GM23338 (cell line): Measurements from ENCODE around the gene GFOD1. TPM values are rescaled to one million over a fixed set of nuclear protein-coding genes. Genes with fewer than 3 reads are reported as not detected.

Source experiments
- CTCF ChIP-seq, 2 experiments: fragments of 200-600 bp in 1 of 2; sonication (generic) in 1 of 2; conservative IDR thresholded peaks; 2 replicates each; pipeline versions ENCODE4 v1.5.1 to v1.6.1; 2016 to 2017; ENCODE audit warnings: antibody characterized with exemption in 2 of 2, low read depth in 2 of 2, mild to moderate bottlenecking in 2 of 2, moderate library complexity in 1 of 2
- EZH2 ChIP-seq: fragments of 200-600 bp; sonication (generic); IDR thresholded peaks from one replicate; pipeline ENCODE4 v1.8.0; 2017; ENCODE audit warnings: antibody characterized with exemption, mild to moderate bottlenecking, low read depth; ENCODE audit not compliant: unreplicated experiment
- EZH2phosphoT487 ChIP-seq: fragments of 200-600 bp; sonication (generic); IDR thresholded peaks from one replicate; pipeline ENCODE4 v1.8.1; 2018; ENCODE audit warnings: antibody characterized with exemption; ENCODE audit not compliant: unreplicated experiment
- JUNB ChIP-seq: IDR thresholded peaks from one replicate; pipeline ENCODE4 v1.6.1; 2016; ENCODE audit warnings: antibody characterized with exemption; ENCODE audit not compliant: unreplicated experiment
- ZNF114 ChIP-seq: fragments of 250-450 bp; sonication (Bioruptor Pico); IDR thresholded peaks from 2 replicates; pipeline ENCODE4 v1.5.0; 2020; ENCODE audit warnings: mild to moderate bottlenecking, moderate library complexity
- polyA plus RNA-seq: library from polyadenylated mRNA; unstranded; fragments of >200 nt; fragmentation: Nextera tagmentation; extraction: Ambion mirVana; gene quantifications from 2 replicates; pipeline ENCODE4 v1.2.1, GENCODE V29; 2016
- total RNA-seq: library from RNA; depleted of rRNA; stranded (reverse); fragments of >200 nt; shearing (Covaris generic); gene quantifications from 2 replicates; pipeline ENCODE4 v1.2.3, GENCODE V29; 2014
- TF ChIP-seq, protein P1 (sequence below): fragments of 250-450 bp; sonication (Bioruptor Pico); IDR thresholded peaks from 2 replicates; pipeline ENCODE4 v1.5.0; 2020; ENCODE audit warnings: mild to moderate bottlenecking, moderate library complexity
- TF ChIP-seq, protein P2 (sequence below): IDR thresholded peaks from one replicate; pipeline ENCODE4 v1.6.1; 2018; ENCODE audit warnings: antibody characterized with exemption; ENCODE audit not compliant: unreplicated experiment

Gene GFOD1
- total and polyA plus RNA-seq, 2 experiments from 2014 or later: 4.9 to 12.8 TPM

DNA sequence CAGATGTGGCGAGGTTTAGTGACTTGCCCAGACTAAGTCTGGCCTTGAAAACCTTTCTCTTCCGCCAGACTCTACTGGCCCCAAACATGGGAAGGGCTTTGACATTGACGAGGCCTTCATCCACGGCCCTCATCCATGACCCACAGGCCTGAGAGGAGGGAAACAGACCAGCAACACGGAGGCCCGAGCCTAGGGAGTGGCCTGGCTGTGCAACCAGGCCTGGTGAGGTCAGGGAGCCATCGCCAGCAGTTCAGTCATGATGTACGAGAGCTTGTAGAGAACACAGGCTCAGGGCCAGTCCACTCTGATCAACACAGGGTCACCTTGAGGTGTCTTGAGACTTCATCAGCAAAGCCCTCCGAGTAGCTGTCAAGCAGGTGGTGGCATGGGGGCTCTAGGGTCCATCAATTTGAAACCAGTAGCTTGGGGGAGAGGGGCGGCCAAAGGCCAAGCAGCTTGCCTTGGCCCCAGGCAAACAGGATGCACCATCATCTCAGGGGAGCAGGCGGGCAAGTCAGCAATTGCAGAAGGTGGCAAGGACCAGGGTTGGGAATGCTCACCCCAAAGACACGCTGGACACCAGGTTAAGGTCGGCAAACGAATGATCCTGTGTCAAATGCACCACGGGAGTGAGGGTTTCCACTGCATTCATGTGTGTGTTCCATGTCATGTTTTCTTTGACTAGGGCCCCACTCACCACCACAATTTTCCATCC, 36.1 kb downstream of the GFOD1 start (continued):
- TF ChIP-seq, protein P1, sequence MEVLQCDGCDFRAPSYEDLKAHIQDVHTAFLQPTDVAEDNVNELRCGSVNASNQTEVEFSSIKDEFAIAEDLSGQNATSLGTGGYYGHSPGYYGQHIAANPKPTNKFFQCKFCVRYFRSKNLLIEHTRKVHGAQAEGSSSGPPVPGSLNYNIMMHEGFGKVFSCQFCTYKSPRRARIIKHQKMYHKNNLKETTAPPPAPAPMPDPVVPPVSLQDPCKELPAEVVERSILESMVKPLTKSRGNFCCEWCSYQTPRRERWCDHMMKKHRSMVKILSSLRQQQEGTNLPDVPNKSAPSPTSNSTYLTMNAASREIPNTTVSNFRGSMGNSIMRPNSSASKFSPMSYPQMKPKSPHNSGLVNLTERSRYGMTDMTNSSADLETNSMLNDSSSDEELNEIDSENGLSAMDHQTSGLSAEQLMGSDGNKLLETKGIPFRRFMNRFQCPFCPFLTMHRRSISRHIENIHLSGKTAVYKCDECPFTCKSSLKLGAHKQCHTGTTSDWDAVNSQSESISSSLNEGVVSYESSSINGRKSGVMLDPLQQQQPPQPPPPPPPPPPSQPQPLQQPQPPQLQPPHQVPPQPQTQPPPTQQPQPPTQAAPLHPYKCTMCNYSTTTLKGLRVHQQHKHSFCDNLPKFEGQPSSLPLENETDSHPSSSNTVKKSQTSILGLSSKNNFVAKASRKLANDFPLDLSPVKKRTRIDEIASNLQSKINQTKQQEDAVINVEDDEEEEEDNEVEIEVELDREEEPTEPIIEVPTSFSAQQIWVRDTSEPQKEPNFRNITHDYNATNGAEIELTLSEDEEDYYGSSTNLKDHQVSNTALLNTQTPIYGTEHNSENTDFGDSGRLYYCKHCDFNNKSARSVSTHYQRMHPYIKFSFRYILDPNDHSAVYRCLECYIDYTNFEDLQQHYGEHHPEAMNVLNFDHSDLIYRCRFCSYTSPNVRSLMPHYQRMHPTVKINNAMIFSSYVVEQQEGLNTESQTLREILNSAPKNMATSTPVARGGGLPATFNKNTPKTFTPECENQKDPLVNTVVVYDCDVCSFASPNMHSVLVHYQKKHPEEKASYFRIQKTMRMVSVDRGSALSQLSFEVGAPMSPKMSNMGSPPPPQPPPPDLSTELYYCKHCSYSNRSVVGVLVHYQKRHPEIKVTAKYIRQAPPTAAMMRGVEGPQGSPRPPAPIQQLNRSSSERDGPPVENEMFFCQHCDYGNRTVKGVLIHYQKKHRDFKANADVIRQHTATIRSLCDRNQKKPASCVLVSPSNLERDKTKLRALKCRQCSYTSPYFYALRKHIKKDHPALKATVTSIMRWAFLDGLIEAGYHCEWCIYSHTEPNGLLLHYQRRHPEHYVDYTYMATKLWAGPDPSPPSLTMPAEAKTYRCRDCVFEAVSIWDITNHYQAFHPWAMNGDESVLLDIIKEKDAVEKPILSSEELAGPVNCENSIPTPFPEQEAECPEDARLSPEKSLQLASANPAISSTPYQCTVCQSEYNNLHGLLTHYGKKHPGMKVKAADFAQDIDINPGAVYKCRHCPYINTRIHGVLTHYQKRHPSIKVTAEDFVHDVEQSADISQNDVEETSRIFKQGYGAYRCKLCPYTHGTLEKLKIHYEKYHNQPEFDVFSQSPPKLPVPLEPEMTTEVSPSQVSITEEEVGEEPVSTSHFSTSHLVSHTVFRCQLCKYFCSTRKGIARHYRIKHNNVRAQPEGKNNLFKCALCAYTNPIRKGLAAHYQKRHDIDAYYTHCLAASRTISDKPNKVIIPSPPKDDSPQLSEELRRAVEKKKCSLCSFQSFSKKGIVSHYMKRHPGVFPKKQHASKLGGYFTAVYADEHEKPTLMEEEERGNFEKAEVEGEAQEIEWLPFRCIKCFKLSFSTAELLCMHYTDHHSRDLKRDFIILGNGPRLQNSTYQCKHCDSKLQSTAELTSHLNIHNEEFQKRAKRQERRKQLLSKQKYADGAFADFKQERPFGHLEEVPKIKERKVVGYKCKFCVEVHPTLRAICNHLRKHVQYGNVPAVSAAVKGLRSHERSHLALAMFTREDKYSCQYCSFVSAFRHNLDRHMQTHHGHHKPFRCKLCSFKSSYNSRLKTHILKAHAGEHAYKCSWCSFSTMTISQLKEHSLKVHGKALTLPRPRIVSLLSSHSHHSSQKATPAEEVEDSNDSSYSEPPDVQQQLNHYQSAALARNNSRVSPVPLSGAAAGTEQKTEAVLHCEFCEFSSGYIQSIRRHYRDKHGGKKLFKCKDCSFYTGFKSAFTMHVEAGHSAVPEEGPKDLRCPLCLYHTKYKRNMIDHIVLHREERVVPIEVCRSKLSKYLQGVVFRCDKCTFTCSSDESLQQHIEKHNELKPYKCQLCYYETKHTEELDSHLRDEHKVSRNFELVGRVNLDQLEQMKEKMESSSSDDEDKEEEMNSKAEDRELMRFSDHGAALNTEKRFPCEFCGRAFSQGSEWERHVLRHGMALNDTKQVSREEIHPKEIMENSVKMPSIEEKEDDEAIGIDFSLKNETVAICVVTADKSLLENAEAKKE: no peak
- TF ChIP-seq EZH2phosphoT487 (no peak), EZH2 (no peak), CTCF (conservative IDR thresholded peaks at IDR 0.05; ENCODE audit: low read depth in 2 of 2) (no peak), JUNB (no peak), ZNF114 (CRISPR knock-in tag) (no peak)
- TF ChIP-seq, protein P2, sequence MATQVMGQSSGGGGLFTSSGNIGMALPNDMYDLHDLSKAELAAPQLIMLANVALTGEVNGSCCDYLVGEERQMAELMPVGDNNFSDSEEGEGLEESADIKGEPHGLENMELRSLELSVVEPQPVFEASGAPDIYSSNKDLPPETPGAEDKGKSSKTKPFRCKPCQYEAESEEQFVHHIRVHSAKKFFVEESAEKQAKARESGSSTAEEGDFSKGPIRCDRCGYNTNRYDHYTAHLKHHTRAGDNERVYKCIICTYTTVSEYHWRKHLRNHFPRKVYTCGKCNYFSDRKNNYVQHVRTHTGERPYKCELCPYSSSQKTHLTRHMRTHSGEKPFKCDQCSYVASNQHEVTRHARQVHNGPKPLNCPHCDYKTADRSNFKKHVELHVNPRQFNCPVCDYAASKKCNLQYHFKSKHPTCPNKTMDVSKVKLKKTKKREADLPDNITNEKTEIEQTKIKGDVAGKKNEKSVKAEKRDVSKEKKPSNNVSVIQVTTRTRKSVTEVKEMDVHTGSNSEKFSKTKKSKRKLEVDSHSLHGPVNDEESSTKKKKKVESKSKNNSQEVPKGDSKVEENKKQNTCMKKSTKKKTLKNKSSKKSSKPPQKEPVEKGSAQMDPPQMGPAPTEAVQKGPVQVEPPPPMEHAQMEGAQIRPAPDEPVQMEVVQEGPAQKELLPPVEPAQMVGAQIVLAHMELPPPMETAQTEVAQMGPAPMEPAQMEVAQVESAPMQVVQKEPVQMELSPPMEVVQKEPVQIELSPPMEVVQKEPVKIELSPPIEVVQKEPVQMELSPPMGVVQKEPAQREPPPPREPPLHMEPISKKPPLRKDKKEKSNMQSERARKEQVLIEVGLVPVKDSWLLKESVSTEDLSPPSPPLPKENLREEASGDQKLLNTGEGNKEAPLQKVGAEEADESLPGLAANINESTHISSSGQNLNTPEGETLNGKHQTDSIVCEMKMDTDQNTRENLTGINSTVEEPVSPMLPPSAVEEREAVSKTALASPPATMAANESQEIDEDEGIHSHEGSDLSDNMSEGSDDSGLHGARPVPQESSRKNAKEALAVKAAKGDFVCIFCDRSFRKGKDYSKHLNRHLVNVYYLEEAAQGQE: no peak
